HL-60/S4 treated with retinoic acid at 250 ng/mL for 4 days and 3 days (cell line): Measurements from ENCODE around the gene SNX14.
"Not testable (repeated sequence)": the region's sequence is repeated elsewhere in the genome, so short reads cannot be mapped to it uniquely, and the experiment has no call there.

Experiments
- in situ Hi-C: fragments of 300-500 bp; cut with MboI; formaldehyde crosslinking; loops from 2 replicates; pipeline ENCODE4 v1.7.0; 2022; ENCODE audit warnings: low sequenced_read_pairs

SNX14 gene

GRCh38 chr6:85593438-85594196, at the start of gene SNX14:
TSS of gene SNX14 (minus strand) at chr6:85593858. CDS start at chr6:85593718, 140 bp downstream.
- in situ Hi-C loops = no loop called here

- in situ Hi-C loops = no loop called here
Measured at GRCh38 chr6:85642774-85643536, 49.3 kb upstream of the SNX14 start, which contains the start of gene SYNCRIP. TSS of gene SYNCRIP (minus strand) at chr6:85642886. CDS start at chr6:85641439, 1,447 bp downstream.

GRCh38 chr6:85641897-85642773, 48.5 kb upstream of the SNX14 start:
- in situ Hi-C loops = no loop called here

- in situ Hi-C loops = no loop called here
Measured at GRCh38 chr6:85641522-85641896, 47.9 kb upstream of the SNX14 start.

GRCh38 chr6:85640821-85641220, 47.2 kb upstream of the SNX14 start:
- in situ Hi-C loops = no loop called here

- in situ Hi-C loops = no loop called here
Measured at GRCh38 chr6:85637579-85637978, 43.9 kb upstream of the SNX14 start.

GRCh38 chr6:85632164-85632942, 38.7 kb upstream of the SNX14 start:
- in situ Hi-C loops = no loop called here

GRCh38 chr6:85631117-85631516, 37.5 kb upstream of the SNX14 start:
- in situ Hi-C loops = not testable (repeated sequence)

- in situ Hi-C loops = no loop called here
Measured at GRCh38 chr6:85628353-85628752, 34.7 kb upstream of the SNX14 start.

GRCh38 chr6:85620308-85620707, 26.6 kb upstream of the SNX14 start:
- in situ Hi-C loops = no loop called here

GRCh38 chr6:85614780-85615179, 21.1 kb upstream of the SNX14 start:
- in situ Hi-C loops = no loop called here

- in situ Hi-C loops = no loop called here
Measured at GRCh38 chr6:85612690-85613474, 19.2 kb upstream of the SNX14 start.

GRCh38 chr6:85610182-85610895, 16.7 kb upstream of the SNX14 start:
- in situ Hi-C loops = no loop called here

- in situ Hi-C loops = no loop called here
Measured at GRCh38 chr6:85602100-85602499, 8.4 kb upstream of the SNX14 start.

GRCh38 chr6:85600713-85601313, 7.2 kb upstream of the SNX14 start:
- in situ Hi-C loops = no loop called here

GRCh38 chr6:85594197-85594930, 706 bp upstream of the SNX14 start:
- in situ Hi-C loops = no loop called here

GRCh38 chr6:85592033-85592432, 1.6 kb downstream of the SNX14 start:
- in situ Hi-C loops = no loop called here

GRCh38 chr6:85591207-85591606, 2.5 kb downstream of the SNX14 start:
- in situ Hi-C loops = no loop called here
